ENCODE measurements around the gene CDX2.

The CDX2 gene

GRCh38 chr13:27942972-27943371, 26.1 kb downstream of the CDX2 start:
- no peak for TF ChIP-seq CTCF (IDR thresholded peaks at IDR 0.05; ENCODE audit: control extremely low read depth, extremely low read depth, low read depth, missing control alignments)
- DNase-seq (ENCODE audit: extremely low spot score) = no peak
- CTCF ChIA-PET = interaction anchor here (0.9 to 2.5 kb wide), 5 partner anchors 11 to 113 kb away, joined by 3 to 15 read pairs (median 4); no protein-coding TSS in a partner anchor
- POLR2A ChIA-PET = no interaction called here

GRCh38 chr13:27933580-27934328, 35.4 kb downstream of the CDX2 start:
- TF ChIP-seq CTCF (IDR thresholded peaks at IDR 0.05; ENCODE audit: control extremely low read depth, extremely low read depth, low read depth, missing control alignments) = no peak
- ChIA-PET POLR2A (no interaction called here), CTCF (interaction anchor here (1.1 to 2.3 kb wide), 5 partner anchors 8 to 107 kb away, joined by 3 to 12 read pairs (median 4); no protein-coding TSS in a partner anchor)
- no peak for DNase-seq (ENCODE audit: extremely low spot score)

- ChIA-PET POLR2A (no interaction called here), CTCF (interaction anchor here (1.1 to 2.3 kb wide), 5 partner anchors 9 to 106 kb away, joined by 3 to 12 read pairs (median 4); no protein-coding TSS in a partner anchor)
- DNase-seq (ENCODE audit: extremely low spot score) = no peak
- no peak for TF ChIP-seq CTCF (IDR thresholded peaks at IDR 0.05; ENCODE audit: control extremely low read depth, extremely low read depth, low read depth, missing control alignments)
Observed at GRCh38 chr13:27933118-27933517, 36.0 kb downstream of the CDX2 start.

- ChIA-PET POLR2A (no interaction called here), CTCF (interaction anchor here (1.2 to 2.2 kb wide), 2 partner anchors 24 to 100 kb away, joined by 3 to 6 read pairs; no protein-coding TSS in a partner anchor)
- no peak for DNase-seq (ENCODE audit: extremely low spot score)
- no peak for TF ChIP-seq CTCF (IDR thresholded peaks at IDR 0.05; ENCODE audit: control extremely low read depth, extremely low read depth, low read depth, missing control alignments)
Observed at GRCh38 chr13:27929868-27930267, 39.2 kb downstream of the CDX2 start.

- ChIA-PET POLR2A (no interaction called here), CTCF (interaction anchor here (1.2 to 2.2 kb wide), 3 partner anchors 24 to 99 kb away, joined by 3 to 6 read pairs (median 3); no protein-coding TSS in a partner anchor)
- TF ChIP-seq CTCF (IDR thresholded peaks at IDR 0.05; ENCODE audit: control extremely low read depth, extremely low read depth, low read depth, missing control alignments) = no peak
- DNase-seq (ENCODE audit: extremely low spot score) = no peak
Observed at GRCh38 chr13:27928805-27929753, 40.0 kb downstream of the CDX2 start.

- CTCF ChIA-PET = interaction anchor here (1.4 to 2.2 kb wide), 2 partner anchors 25 to 54 kb away, joined by 3 to 6 read pairs; no protein-coding TSS in a partner anchor
- TF ChIP-seq CTCF (IDR thresholded peaks at IDR 0.05; ENCODE audit: control extremely low read depth, extremely low read depth, low read depth, missing control alignments) = no peak
- POLR2A ChIA-PET = no interaction called here
- no peak for DNase-seq (ENCODE audit: extremely low spot score)
Observed at GRCh38 chr13:27928353-27928804, 40.7 kb downstream of the CDX2 start.

Data from GM10248 (cell line).